GM12865 (cell line): ENCODE data around the gene KY.

ENCODE experiments used
- DNase-seq: peaks from one replicate; pipeline ENCODE4 v3.0.0; 2010; ENCODE audit warnings: low read depth
- H3K4me3 ChIP-seq: 2 replicates; pipeline ENCODE4 v1.5.1; 2011; ENCODE audit warnings: mild to moderate bottlenecking, low read depth, low read length, control low read depth
- CTCF ChIP-seq: IDR thresholded peaks from 2 replicates; pipeline ENCODE4 v1.5.1; 2011; ENCODE audit warnings: low read length, control low read depth, low read depth, inconsistent platforms; ENCODE audit not compliant: insufficient read depth; ENCODE audit errors: missing control alignments

Gene KY

GRCh38 chr3:134627831-134628230 is 23.0 kb downstream of the KY start:
- TF ChIP-seq CTCF: no peak
- H3K4me3 ChIP-seq: no peak overlapping the region
- DNase-seq: no peak

- DNase-seq: no peak
- no peak for TF ChIP-seq CTCF
- H3K4me3 ChIP-seq: no peak overlapping the region
These were observed 24.7 kb downstream of the KY start for GRCh38 chr3:134625885-134626741.

GRCh38 chr3:134625462-134625861 is 25.4 kb downstream of the KY start:
- no peak overlapping the region for H3K4me3 ChIP-seq
- no peak for DNase-seq
- no peak for TF ChIP-seq CTCF

GRCh38 chr3:134624537-134625287 is 26.1 kb downstream of the KY start:
- DNase-seq: no peak
- no peak for TF ChIP-seq CTCF
- H3K4me3 ChIP-seq: no peak overlapping the region

- no peak overlapping the region for H3K4me3 ChIP-seq
- TF ChIP-seq CTCF: no peak
- DNase-seq: no peak
These were observed 27.1 kb downstream of the KY start for GRCh38 chr3:134623615-134624245.

- no peak for DNase-seq
- no peak for TF ChIP-seq CTCF
These were observed 27.9 kb downstream of the KY start for GRCh38 chr3:134622806-134623365.

More at GRCh38 chr3:134622806-134623365, 27.9 kb downstream of the KY start:
- no peak overlapping the region for H3K4me3 ChIP-seq
